ENCODE measurements around the gene GHRL.

The GHRL gene

DNA sequence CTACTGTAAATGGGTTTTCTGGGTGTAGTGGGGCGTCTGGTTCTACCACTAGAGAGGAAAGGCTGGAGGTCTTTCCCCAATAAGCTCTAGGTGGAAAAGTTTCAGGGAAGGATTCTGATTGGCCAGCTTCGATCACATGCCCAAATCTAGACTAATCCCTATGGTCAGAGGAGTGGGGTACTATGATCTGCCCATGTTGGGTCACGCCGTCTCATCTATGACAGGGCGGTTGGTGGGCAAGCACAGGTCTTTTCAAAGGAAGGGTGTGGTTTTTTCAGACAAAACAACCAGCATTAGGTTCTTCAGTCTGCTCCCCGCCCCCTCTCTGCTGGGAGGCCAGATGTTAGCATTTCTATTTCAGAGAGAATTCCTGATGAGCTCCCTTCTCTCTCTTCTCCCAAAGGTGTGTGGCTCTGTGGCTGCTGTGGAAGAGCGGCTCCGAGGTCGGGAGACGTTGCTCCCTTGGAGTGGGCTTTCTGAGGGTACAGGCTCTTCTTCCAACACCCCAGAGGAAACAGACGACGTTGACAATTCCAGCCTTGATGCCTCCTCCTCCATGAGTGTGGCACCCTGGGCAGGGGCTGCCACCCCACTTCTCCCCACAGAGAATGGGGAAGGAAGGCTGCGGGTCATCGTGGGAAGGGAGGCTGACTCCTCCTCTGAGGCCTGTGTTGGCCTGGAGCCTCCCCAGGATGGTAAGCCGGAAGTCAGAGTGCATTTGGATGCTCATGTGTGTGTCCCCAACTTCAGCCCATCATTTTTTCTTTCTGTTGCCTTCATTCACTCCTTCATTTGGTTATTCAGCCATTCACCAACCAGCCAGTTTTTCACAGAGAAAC lies 54.2 kb downstream of the GHRL start:
- Histone ChIP-seq H3K36me3 (ENCODE audit: control insufficient read depth, insufficient read depth, low read length, severe bottlenecking) (peaks cover 47% of the 10 kb centered on the region), H3K4me1 (ENCODE audit: control insufficient read depth, insufficient read depth, low read length) (no peaks in the 10 kb centered on the region), H3K9ac (ENCODE audit: low read length) (no peak overlapping the region), H3K9me3 (ENCODE audit: control insufficient read depth, low read length) (no peaks in the 10 kb centered on the region), H3K27me3 (replicated peaks; ENCODE audit: control insufficient read depth, insufficient read depth, low read length) (no peaks in the 10 kb centered on the region), H3K4me3 (ENCODE audit: low read length) (no peak overlapping the region)
- no peak for DNase-seq (ENCODE audit: low read depth)

Data from adipocyte (in vitro differentiated cells).